Caco-2 (cell line): Measurements from ENCODE around the gene UBE2J2. TPM values are rescaled to one million over a fixed set of nuclear protein-coding genes. Genes with fewer than 3 reads are reported as not detected.

ENCODE experiments used
- BruUV-seq: library from RNA; stranded (reverse); fragments of 400-500 nt; replicated peaks from 2 replicates; lab custom pipeline; 2021; lab: Mats Ljungman, UMichigan
- CTCF ChIA-PET: fragments of 300-600 bp; sonication (Branson Sonifier 250); formaldehyde crosslinking; loops from one replicate; lab custom pipeline; 2022; ENCODE audit warnings: antibody characterized with exemption; lab: Charles Lee
- POLR2A ChIA-PET: fragments of 300-600 bp; sonication (Branson Sonifier 250); formaldehyde crosslinking; loops from one replicate; lab custom pipeline; 2022; ENCODE audit warnings: antibody characterized with exemption; lab: Charles Lee
- DNase-seq, 2 experiments: peaks; one replicate each; pipeline versions ENCODE4 v3.0.0 to v3.0.0-alpha.2; 2020 to 2022
- H3K27me3 ChIP-seq: replicated peaks from 2 replicates; pipeline ENCODE4 v1.6.0; 2011; ENCODE audit warnings: low read length; ENCODE audit not compliant: control insufficient read depth, insufficient read depth
- H3K36me3 ChIP-seq: 2 replicates; pipeline ENCODE4 v1.5.1; 2011; ENCODE audit warnings: low read length; ENCODE audit not compliant: control insufficient read depth, insufficient read depth
- H3K4me1 ChIP-seq: fragments of 250-450 bp; sonication (Bioruptor Pico); 2 replicates; pipeline ENCODE4 v1.5.1; 2020; ENCODE audit warnings: mild to moderate bottlenecking
- H3K4me3 ChIP-seq: 2 replicates; pipeline ENCODE4 v1.5.1; 2011; ENCODE audit warnings: low read depth, mild to moderate bottlenecking, control low read depth, low read length
- H3K9me3 ChIP-seq: fragments of 250-450 bp; sonication (Bioruptor Pico); 2 replicates; pipeline ENCODE4 v1.5.1; 2020; ENCODE audit warnings: mild to moderate bottlenecking, moderate library complexity
- H3K27ac Mint-ChIP-seq: one replicate; pipeline ENCODE4 v1.8.0; 2022; ENCODE audit warnings: mixed read lengths; ENCODE audit not compliant: unreplicated experiment
- H3K27me3 Mint-ChIP-seq: one replicate; pipeline ENCODE4 v1.8.0; 2022; ENCODE audit warnings: mixed read lengths; ENCODE audit not compliant: insufficient read depth, unreplicated experiment
- H3K36me3 Mint-ChIP-seq: one replicate; pipeline ENCODE4 v1.8.0; 2022; ENCODE audit warnings: mild to moderate bottlenecking, mixed read lengths; ENCODE audit not compliant: insufficient read depth, unreplicated experiment
- H3K4me1 Mint-ChIP-seq: one replicate; pipeline ENCODE4 v1.8.0; 2022; ENCODE audit warnings: low read depth, mixed read lengths; ENCODE audit not compliant: unreplicated experiment
- H3K4me3 Mint-ChIP-seq: one replicate; pipeline ENCODE4 v1.8.0; 2022; ENCODE audit warnings: mild to moderate bottlenecking, moderate library complexity, mixed read lengths; ENCODE audit not compliant: unreplicated experiment
- H3K9me3 Mint-ChIP-seq: one replicate; pipeline ENCODE4 v1.8.0; 2022; ENCODE audit warnings: mixed read lengths; ENCODE audit not compliant: unreplicated experiment
- intact Hi-C: fragments of 100-400 bp; cut with micrococcal nuclease; formaldehyde crosslinking; loops from one replicate; pipeline ENCODE4 v1.10.0; 2022; ENCODE audit not compliant: unreplicated experiment
- total RNA-seq: library from RNA; stranded (reverse); gene quantifications from 2 replicates; pipeline ENCODE4 v1.2.3, GENCODE V29; 2022
- TF ChIP-seq, protein P1 (sequence below), 2 experiments: fragments of 200-600 bp in 1 of 2; IDR thresholded peaks; 1 replicate in 1 of 2; 2 replicates in 1 of 2; pipeline versions ENCODE4 v1.5.1 to v1.8.0; 2011 to 2022; ENCODE audit warnings: antibody characterized with exemption in 1 of 2, control low read depth in 1 of 2, inconsistent platforms in 1 of 2, low read depth in 1 of 2, low read length in 1 of 2, mild to moderate bottlenecking in 1 of 2, moderate library complexity in 1 of 2; ENCODE audit not compliant: insufficient read depth in 1 of 2, severe bottlenecking in 1 of 2, unreplicated experiment in 1 of 2

The UBE2J2 gene
- total RNA-seq, 1 experiment from 2014 or later, result 57.2 TPM

DNA sequence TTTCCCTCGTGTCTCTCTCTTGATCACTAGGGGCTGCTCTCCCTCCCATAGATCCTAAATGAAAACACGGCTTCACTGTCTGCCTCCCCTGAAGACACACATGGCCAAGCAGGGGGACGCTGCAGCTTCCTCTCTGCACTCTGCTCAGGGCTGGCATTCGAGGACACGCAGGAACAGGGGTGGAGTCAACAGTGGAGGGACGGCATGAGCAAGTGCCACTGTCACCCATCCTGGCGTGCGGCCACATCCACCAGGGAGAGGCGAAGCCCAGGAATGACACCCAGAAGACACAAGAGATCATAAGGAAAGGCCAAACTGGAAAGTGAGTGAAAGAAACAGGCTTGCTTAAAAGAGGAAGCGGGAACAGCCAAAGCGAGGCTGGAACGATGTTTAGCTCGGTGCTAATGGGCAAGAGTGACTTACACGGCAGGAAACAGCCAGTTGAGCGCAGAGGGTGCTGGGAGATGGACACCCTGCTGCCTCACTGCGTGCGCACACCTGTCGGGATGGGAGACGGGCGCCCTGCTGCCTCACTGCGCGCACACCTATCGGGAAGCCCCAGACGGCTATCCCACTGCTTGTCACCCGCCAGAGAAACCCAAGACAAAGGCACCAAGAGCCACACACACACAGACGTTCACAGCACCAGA, 13.6 kb downstream of the UBE2J2 start:
- BruUV-seq, result no TSS peak
- ChIA-PET POLR2A (no interaction called here), CTCF (no interaction called here)
- H3K4me1 ChIP-seq, result no peaks in the 10 kb centered on the region
- H3K9me3 Mint-ChIP-seq, result no peaks in the 10 kb centered on the region
- no peaks in the 10 kb centered on the region for H3K27me3 Mint-ChIP-seq
- no peaks in the 10 kb centered on the region for H3K9me3 ChIP-seq
- peaks cover 1% of the 10 kb centered on the region for H3K36me3 ChIP-seq
- H3K27ac Mint-ChIP-seq, result no peak overlapping the region
- peaks cover 84% of the 10 kb centered on the region for H3K36me3 Mint-ChIP-seq
- no peaks in the 10 kb centered on the region for H3K27me3 ChIP-seq
- no peak overlapping the region for H3K4me3 ChIP-seq
- intact Hi-C loops, result no loop called here
- peak overlapping the region; percentile 8 for H3K4me3 Mint-ChIP-seq
- no peak for DNase-seq
- H3K4me1 Mint-ChIP-seq, result no peaks in the 10 kb centered on the region
- TF ChIP-seq, protein P1, sequence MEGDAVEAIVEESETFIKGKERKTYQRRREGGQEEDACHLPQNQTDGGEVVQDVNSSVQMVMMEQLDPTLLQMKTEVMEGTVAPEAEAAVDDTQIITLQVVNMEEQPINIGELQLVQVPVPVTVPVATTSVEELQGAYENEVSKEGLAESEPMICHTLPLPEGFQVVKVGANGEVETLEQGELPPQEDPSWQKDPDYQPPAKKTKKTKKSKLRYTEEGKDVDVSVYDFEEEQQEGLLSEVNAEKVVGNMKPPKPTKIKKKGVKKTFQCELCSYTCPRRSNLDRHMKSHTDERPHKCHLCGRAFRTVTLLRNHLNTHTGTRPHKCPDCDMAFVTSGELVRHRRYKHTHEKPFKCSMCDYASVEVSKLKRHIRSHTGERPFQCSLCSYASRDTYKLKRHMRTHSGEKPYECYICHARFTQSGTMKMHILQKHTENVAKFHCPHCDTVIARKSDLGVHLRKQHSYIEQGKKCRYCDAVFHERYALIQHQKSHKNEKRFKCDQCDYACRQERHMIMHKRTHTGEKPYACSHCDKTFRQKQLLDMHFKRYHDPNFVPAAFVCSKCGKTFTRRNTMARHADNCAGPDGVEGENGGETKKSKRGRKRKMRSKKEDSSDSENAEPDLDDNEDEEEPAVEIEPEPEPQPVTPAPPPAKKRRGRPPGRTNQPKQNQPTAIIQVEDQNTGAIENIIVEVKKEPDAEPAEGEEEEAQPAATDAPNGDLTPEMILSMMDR (IDR thresholded peaks at IDR 0.05; ENCODE audit: insufficient read depth in 1 of 2, low read depth in 1 of 2, low read length in 1 of 2, severe bottlenecking in 1 of 2, unreplicated experiment in 1 of 2), result no peak

DNA sequence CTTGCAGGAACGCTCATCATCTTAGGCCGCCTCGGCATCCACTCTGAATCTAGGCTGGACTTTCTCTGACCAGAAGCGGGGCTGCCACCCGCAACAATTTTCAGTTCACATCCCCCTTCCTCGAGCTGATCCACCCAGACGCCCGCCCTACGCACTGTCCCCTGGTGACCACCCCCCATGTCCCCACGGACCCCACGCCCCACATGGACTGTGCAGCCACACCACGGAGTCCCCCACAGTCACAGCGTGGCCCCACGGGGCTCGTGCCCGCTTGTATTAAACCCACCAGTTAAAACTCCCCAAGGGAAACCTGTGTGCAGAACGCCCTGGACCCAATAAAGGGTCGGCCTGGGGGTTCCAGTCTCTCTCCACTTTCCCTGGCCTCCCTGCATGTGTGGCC, 14.1 kb downstream of the UBE2J2 start:
- no peak for DNase-seq
- Histone ChIP-seq H3K9me3 (no peaks in the 10 kb centered on the region), H3K36me3 (peaks cover 1% of the 10 kb centered on the region; the same call in 1 of the 2 replicates), H3K4me3 (no peak overlapping the region), H3K4me1 (no peaks in the 10 kb centered on the region), H3K27me3 (no peaks in the 10 kb centered on the region)
- Mint-ChIP-seq H3K9me3 (no peaks in the 10 kb centered on the region), H3K27me3 (no peaks in the 10 kb centered on the region), H3K36me3 (peaks cover 84% of the 10 kb centered on the region), H3K4me1 (no peaks in the 10 kb centered on the region), H3K4me3 (peak overlapping the region; percentile 8), H3K27ac (no peak overlapping the region)
- no TSS peak for BruUV-seq
- ChIA-PET CTCF (no interaction called here), POLR2A (no interaction called here)
- intact Hi-C loops, result no loop called here
- TF ChIP-seq, protein P1 (IDR thresholded peaks at IDR 0.05; ENCODE audit: insufficient read depth in 1 of 2, low read depth in 1 of 2, low read length in 1 of 2, severe bottlenecking in 1 of 2, unreplicated experiment in 1 of 2), result no peak

DNA sequence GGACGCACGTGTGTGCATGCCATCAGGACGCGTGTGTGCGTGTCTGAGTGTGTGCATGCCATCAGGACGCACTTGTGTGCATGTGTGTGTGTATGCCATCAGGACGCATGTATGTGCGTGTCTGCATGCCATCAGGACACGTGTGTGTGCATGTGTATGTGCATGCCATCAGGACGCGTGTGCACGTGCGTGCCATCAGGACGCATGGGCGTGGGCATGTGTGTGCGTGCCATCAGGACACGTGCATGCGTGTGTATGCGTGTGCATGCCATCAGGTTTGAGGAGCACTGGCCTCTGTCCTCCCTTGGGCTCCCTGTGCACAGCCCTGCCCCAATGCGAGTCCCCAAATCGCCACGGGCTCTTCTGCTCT, 14.6 kb downstream of the UBE2J2 start:
- TF ChIP-seq, protein P1 (IDR thresholded peaks at IDR 0.05; ENCODE audit: insufficient read depth in 1 of 2, low read depth in 1 of 2, low read length in 1 of 2, severe bottlenecking in 1 of 2, unreplicated experiment in 1 of 2), result no peak
- no peak for DNase-seq
- no peaks in the 10 kb centered on the region for H3K27me3 Mint-ChIP-seq
- H3K27me3 ChIP-seq, result no peaks in the 10 kb centered on the region
- POLR2A ChIA-PET, result no interaction called here
- H3K27ac Mint-ChIP-seq, result no peak overlapping the region
- intact Hi-C loops, result no loop called here
- H3K9me3 Mint-ChIP-seq, result no peaks in the 10 kb centered on the region
- H3K36me3 ChIP-seq, result peaks cover 1% of the 10 kb centered on the region; the same call in 1 of the 2 replicates
- no TSS peak for BruUV-seq
- no peaks in the 10 kb centered on the region for H3K4me1 ChIP-seq
- H3K9me3 ChIP-seq, result no peaks in the 10 kb centered on the region
- no peaks in the 10 kb centered on the region for H3K4me1 Mint-ChIP-seq
- H3K4me3 Mint-ChIP-seq, result no peak overlapping the region
- CTCF ChIA-PET, result no interaction called here
- H3K36me3 Mint-ChIP-seq, result peaks cover 81% of the 10 kb centered on the region
- H3K4me3 ChIP-seq, result no peak overlapping the region
